ENCODE results near the gene C1QTNF9B. TPM values are rescaled to one million over a fixed set of nuclear protein-coding genes. Genes with fewer than 3 reads are reported as not detected.

The C1QTNF9B gene
- total RNA-seq, 1 donor from 2014 or later = not detected

DNA sequence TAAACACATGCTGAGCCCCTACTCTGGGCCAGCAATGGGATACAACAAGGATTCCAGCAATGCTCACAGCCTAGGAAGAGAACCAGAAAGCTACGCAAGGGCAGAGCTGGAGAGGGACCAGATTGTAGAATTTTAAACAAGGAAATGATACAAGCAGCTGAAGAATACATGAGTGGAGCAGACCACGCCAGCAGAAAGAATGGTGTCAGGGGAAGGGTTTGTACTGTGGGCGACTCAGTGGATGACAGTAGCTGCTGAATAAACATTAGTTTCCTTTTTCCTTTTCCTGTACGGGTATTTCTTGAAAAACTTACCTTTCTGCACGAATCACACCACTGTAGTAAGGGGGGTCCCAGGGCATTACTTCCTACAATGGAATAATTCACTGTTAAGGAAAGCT lies 38.8 kb downstream of the C1QTNF9B start:
- no peaks in the 10 kb centered on the region for H3K9me3 ChIP-seq
- no peak overlapping the region for H3K27ac ChIP-seq
- no peak overlapping the region for H3K4me3 ChIP-seq
- intact Hi-C loops (cut with DNase I) = no loop called here
- no peaks in the 10 kb centered on the region for H3K27me3 ChIP-seq
- no peaks in the 10 kb centered on the region for H3K4me1 ChIP-seq
- no peak for DNase-seq (ENCODE audit: extremely low spot score in 2 of 2)
- TF ChIP-seq POLR2AphosphoS5 (IDR thresholded peaks at IDR 0.05; ENCODE audit: insufficient read depth in 1 of 2, low read depth in 1 of 2) = no peak
- no peak for TF ChIP-seq POLR2A (IDR thresholded peaks at IDR 0.05)
- TF ChIP-seq, protein P1, sequence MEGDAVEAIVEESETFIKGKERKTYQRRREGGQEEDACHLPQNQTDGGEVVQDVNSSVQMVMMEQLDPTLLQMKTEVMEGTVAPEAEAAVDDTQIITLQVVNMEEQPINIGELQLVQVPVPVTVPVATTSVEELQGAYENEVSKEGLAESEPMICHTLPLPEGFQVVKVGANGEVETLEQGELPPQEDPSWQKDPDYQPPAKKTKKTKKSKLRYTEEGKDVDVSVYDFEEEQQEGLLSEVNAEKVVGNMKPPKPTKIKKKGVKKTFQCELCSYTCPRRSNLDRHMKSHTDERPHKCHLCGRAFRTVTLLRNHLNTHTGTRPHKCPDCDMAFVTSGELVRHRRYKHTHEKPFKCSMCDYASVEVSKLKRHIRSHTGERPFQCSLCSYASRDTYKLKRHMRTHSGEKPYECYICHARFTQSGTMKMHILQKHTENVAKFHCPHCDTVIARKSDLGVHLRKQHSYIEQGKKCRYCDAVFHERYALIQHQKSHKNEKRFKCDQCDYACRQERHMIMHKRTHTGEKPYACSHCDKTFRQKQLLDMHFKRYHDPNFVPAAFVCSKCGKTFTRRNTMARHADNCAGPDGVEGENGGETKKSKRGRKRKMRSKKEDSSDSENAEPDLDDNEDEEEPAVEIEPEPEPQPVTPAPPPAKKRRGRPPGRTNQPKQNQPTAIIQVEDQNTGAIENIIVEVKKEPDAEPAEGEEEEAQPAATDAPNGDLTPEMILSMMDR (IDR thresholded peaks at IDR 0.05) = no peak
- peaks cover 0 to 12% of the 10 kb centered on the region in 2 donors for H3K36me3 ChIP-seq

DNA sequence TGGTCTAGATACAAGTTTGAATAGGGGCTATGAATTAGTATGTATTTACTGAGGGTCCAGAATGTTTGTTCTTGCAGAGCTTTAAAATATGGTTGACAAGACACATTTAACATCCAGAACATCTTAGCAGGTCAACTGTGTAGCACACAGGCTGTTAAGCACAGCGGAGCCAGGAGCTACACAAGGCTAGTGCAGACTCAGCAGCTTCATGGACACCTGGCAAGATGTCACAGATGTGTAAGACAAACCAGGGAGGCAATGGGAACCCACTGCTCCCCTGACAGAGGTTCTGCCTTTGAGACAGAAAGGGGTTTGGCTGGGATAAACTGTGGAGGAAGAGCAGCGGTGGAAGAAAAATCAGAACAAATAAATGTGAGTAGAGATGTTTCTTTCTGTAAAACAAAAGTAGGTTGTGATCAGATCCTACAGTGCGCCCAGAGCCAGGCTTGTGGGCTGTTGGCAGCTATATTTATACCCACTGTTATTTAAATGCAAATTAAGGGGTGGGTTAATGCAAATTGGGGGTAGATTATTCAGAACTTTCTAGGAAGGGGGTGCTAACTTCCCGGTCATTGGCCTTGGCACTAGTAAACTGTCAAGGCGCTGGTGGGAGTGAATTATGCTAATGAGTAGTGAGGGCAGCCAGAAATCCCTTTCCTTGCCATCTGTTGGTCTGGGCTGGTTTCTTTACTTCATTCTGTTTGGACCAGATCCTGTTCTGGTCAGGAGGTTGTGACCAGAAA lies 41.1 kb downstream of the C1QTNF9B start:
- TF ChIP-seq, protein P1 (IDR thresholded peaks at IDR 0.05) = no peak
- TF ChIP-seq POLR2A (IDR thresholded peaks at IDR 0.05) (no peak), POLR2AphosphoS5 (IDR thresholded peaks at IDR 0.05; ENCODE audit: insufficient read depth in 1 of 2, low read depth in 1 of 2) (no peak)
- Histone ChIP-seq H3K27me3 (no peaks in the 10 kb centered on the region), H3K9me3 (no peaks in the 10 kb centered on the region), H3K27ac (no peak overlapping the region), H3K36me3 (peaks cover 0 to 6% of the 10 kb centered on the region in 2 donors), H3K4me3 (no peak overlapping the region), H3K4me1 (no peaks in the 10 kb centered on the region)
- DNase-seq (ENCODE audit: extremely low spot score in 2 of 2) = no peak
- intact Hi-C loops (cut with DNase I) = no loop called here

DNA sequence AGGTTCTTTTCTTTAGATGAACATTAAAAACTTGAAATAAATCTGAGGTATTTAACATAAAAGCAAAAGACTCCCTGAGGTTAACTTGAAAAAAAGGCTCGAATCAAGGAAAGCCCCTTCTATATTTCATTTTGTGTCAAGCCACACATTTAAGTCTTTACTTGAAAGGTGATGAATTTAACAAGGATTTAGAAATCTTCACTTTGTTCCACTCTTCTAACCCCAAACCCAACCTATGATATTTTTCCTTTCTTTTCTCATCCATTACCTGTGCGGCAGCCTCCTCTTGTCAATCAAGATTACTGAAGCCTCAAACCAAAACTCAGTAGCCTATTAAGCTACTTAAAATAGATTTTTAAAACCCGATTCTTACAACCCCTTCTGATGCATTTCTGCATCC lies 41.9 kb downstream of the C1QTNF9B start:
- Histone ChIP-seq H3K9me3 (no peaks in the 10 kb centered on the region), H3K27ac (no peak overlapping the region), H3K4me1 (no peaks in the 10 kb centered on the region), H3K27me3 (no peaks in the 10 kb centered on the region), H3K4me3 (no peak overlapping the region), H3K36me3 (no peaks in the 10 kb centered on the region)
- intact Hi-C loops (cut with DNase I) = no loop called here
- DNase-seq (ENCODE audit: extremely low spot score in 2 of 2) = no peak
- TF ChIP-seq POLR2AphosphoS5 (IDR thresholded peaks at IDR 0.05; ENCODE audit: insufficient read depth in 1 of 2, low read depth in 1 of 2) = no peak
- TF ChIP-seq, protein P1 (IDR thresholded peaks at IDR 0.05) = no peak
- no peak for TF ChIP-seq POLR2A (IDR thresholded peaks at IDR 0.05)

DNA sequence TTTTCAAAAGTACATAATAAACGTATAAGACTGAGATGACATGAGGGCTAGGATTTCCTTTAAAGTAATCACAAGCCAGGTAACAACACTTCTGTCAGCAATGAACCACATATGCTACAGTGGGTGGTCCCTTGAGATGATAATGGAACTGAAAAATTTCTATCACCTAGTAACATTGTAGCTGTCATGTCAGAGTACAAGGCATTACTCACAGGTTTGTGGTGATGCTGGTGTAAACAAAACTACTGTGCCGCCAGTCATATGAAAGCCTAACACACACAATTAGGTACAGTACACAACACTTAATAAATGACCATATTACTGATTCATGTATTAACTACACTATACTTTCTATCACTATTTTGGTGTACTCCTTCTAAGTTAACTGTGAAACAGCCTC lies 45.0 kb downstream of the C1QTNF9B start:
- no peaks in the 10 kb centered on the region for H3K27me3 ChIP-seq
- TF ChIP-seq, protein P1 (IDR thresholded peaks at IDR 0.05) = no peak
- TF ChIP-seq POLR2AphosphoS5 (IDR thresholded peaks at IDR 0.05; ENCODE audit: insufficient read depth in 1 of 2, low read depth in 1 of 2) (no peak), POLR2A (IDR thresholded peaks at IDR 0.05) (no peak)
- no peak overlapping the region for H3K27ac ChIP-seq
- H3K9me3 ChIP-seq = no peaks in the 10 kb centered on the region
- no peak overlapping the region for H3K4me3 ChIP-seq
- intact Hi-C loops (cut with DNase I) = no loop called here
- DNase-seq (ENCODE audit: extremely low spot score in 2 of 2) = no peak
- H3K4me1 ChIP-seq = peaks cover 15% of the 10 kb centered on the region
- no peaks in the 10 kb centered on the region for H3K36me3 ChIP-seq

DNA sequence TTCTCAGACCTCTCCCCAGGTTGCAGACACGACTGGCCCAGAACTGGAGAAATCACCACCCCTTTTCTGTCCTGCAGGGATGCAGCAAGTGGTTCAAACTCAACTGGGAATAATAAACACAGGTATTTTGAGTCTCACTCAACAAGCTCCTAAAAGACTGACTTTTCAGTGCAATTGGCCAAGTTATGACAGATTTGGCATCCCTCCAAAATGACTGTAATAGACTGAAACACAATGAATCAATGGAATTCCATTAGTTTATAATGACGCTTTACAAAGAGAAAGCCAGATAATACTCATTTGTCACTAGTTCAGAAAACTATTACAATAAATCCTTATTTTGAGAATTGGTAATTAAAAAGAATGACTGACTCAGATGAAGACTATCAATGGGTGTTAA lies 46.2 kb downstream of the C1QTNF9B start:
- no peak for DNase-seq (ENCODE audit: extremely low spot score in 2 of 2)
- Histone ChIP-seq H3K27ac (no peak overlapping the region), H3K36me3 (no peaks in the 10 kb centered on the region), H3K4me3 (no peak overlapping the region), H3K27me3 (no peaks in the 10 kb centered on the region), H3K9me3 (no peaks in the 10 kb centered on the region), H3K4me1 (peaks cover 15% of the 10 kb centered on the region)
- intact Hi-C loops (cut with DNase I) = no loop called here
- TF ChIP-seq POLR2AphosphoS5 (IDR thresholded peaks at IDR 0.05; ENCODE audit: insufficient read depth in 1 of 2, low read depth in 1 of 2) = no peak
- TF ChIP-seq, protein P1 (IDR thresholded peaks at IDR 0.05) = no peak
- no peak for TF ChIP-seq POLR2A (IDR thresholded peaks at IDR 0.05)

All from vagina (tissue), 2 donors.